ENCODE data around the gene TBC1D19.
"Not testable (repeated sequence)": the region's sequence is repeated elsewhere in the genome, so short reads cannot be mapped to it uniquely, and the experiment has no call there.

TBC1D19 gene

DNA sequence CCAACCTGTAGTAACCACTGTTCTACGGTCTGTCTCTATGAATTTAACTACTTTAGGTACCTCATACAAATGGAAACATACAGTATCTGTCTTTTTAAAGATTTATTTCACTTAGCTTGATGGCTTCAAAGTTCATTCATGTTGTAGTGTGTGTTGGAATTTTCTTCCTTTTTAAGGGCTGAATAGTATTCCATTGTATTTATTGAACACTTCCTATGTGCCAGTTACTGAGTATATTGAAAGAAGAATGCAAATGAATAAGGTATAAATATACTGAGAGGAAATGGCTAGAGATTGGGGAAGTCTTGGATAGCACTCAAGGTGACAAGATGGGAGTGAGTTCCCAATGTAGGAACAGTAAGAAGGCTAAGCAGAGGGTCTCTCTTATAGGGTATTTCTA is 17.3 kb downstream of the TBC1D19 start:
- no peak for DNase-seq

DNA sequence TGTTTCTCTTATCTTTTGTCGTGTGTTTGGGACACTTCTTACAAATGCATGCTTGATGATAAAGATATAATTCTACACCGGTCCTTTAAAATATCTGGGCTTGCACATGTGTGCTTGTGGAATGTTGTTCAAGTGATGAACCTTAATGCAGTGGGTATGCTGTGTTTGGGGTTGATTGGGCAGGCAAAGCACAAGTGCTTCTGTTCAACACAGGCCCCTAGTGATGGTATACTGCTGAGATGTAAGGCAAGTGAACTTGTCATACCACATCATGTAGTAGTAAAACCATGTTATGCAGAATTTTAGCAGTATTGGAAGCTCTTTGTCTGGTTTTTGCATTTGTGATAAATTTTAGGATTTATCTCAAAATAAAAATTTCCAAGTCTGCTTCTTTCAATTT is 23.9 kb downstream of the TBC1D19 start:
- no peak for DNase-seq

DNA sequence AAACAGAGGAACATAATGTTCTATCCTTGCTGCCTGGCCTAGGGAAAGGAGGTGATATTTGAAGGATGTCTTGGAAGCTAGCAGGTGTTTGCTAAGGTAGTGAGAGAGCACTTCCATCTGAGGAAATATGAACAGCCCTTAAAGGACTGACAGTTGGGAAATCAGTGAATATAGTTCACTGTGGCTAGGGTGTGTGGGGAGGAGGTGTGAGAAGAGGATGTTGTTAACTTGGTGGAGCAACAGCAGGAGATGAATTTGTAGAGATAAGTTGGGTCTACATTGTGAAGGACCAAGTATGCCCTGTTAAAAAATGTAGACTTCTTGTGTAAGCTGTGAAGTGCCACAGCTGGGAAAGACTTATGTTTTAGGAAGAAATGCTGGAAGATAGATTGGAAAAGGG is 25.5 kb downstream of the TBC1D19 start:
- no peak for DNase-seq

DNA sequence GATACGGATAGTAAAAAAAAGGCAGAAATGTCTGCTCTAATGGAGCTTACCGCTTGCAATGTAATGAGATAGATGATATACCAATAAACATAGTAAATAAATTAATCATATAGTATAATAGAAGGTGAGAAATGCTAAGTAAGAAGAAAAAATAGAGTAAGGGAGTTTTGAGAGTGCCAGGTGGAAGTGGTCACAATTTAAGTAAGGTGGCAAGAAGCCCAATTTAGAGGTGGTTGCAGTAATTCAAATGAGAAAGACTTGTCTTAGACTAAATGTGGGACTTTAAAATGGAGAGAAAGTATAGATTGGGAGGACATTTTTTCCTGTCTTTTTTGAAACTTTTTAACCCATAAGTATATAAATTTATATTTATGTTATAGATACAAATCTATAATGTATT is 26.0 kb downstream of the TBC1D19 start:
- no peak for DNase-seq

DNA sequence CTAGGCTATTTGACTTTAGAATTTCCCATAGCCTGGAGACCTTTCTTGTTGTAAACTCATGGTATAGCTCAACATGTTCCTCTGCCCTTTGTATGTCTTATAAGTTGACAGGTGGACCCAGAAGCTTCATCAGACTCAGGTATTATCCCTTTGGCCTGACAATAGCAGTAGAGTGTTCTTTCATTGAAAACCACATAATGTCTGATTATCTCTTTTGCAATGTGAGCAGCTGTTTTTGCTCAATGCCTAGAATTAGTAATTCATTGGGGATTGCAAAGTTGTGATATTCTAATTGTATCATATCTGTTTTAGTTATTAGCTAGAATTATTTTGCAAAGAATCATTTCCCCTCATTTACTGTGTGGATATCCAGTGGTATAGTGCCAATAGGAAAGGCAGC is 27.5 kb downstream of the TBC1D19 start:
- no peak for DNase-seq

DNA sequence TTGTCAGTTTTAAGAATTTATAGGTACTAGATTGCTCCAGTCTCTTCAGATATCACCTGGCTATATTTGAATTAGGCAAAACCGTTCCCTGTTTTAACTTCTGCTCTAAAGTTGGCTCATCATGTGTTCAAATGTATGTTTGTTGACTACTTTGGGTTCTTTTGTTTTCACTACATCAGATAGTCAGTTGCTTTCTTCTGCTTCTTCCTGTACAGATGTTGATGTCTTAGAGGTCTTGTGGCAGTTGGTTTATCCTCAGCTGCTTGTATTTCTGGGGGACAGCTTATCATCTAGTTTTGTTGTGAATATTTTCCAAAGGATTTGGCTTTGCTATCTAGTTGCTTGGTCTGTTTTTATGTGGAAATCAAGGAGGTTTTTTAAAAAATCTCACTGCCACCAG is 28.0 kb downstream of the TBC1D19 start:
- DNase-seq: no peak

DNA sequence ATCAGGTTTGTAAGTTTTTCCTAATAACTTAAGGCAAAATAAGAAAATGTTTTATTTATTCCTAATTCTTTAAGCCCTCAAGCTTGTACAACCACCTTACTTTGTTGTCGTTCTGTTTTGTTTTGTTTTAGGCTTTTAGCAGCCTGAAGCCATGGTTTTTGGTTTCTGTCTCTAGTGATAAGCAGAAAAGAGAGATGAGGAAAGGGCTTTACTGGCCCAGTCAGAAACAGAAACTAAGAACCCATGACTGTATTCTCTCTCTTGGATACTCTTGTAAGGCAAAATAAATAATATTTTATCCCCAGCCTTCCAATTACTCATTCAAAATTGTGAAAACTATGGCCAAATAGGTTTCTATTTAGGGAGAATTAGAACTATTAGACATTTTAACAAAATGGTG is 29.4 kb downstream of the TBC1D19 start:
- no peak for DNase-seq

DNA sequence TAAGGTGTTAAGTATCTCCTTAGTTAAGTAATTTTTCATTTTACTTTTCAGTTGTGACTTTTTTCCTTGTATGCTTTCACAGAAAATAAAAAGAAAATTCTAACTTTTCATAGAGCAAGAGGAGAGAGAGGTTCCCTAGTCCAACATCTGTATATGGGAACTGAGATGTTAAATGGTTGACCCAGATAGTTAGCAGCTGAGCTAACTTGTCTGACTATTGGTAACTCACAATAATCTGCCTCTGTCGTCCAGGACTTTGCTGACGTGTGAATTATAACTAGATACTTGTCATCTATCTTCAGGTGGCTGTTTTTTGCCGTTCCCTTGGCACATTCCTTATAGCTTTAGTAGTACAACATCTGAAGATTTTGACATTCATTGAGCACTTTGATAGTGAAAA is 29.9 kb downstream of the TBC1D19 start:
- DNase-seq: no peak

DNA sequence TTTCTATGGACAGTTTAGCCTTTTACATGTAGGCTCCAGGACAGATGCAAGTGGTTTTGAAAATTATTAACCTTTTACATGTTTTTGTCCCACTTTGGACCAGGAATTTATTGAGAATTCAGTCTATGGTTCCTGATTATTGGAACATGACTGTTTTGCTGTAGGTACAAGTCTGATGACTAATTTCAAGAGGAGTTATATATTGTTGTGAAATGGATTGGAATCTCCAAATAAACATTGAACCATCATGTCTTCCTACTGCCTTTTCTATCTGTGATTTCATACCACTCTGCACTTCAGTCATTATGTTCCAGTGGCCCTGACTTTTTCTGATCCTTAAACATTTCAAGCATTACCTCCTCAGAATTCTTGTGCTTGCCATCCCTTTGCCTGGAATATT is 35.9 kb downstream of the TBC1D19 start:
- DNase-seq: no peak

DNA sequence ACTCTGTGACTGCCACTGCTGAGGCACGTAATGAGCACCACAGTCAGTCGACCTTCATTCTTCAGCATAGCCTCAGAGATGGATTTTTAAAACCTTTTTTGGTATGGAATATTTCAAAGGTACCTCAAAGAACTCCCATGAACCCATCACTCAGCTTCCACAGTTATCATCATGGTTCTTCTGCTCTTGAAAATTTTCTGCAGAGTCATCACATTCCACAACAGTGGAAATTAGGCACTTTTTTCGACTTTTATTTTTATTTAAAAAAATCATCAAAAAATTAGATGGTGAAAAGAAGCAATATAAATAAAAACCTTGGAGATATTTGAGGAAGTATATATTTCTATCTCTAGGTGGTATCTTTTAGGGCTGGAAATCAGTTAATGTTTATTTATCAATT is 37.5 kb downstream of the TBC1D19 start:
- DNase-seq: no peak

DNA sequence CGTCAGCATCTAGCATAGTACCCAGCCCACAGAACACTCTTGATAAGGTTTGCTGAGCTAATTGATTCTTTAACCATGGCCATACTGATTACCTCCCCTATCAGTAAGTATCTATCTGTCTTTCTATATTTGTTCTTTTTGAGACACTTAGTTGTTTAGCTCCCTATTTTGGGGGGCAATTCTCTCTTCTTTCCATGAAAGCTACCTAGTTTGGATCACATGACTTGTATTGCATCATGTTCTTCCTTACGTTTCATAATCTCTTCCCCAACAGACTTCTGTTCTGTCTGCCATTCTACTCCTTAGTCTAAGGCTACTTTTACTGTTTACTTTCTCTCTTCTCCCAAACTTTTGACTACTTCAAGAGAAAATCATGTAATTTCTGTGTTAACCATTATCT is 39.0 kb downstream of the TBC1D19 start:
- DNase-seq: no peak

DNA sequence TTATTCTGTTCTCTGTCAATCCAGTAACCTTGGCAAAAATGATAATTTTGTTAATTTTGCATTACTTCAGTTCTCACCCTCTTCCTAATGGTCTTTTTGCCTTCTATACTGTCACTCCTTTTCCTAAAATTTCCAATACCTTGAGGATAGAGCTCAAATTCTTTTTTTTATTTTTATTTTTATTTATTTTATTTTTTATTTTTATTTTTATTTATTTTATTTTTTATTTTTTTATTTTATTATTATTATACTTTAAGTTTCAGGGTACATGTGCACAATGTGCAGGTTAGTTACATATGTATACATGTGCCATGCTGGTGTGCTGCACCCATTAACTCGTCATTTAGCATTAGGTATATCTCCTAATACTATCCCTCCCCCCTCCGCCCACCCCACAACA is 42.8 kb downstream of the TBC1D19 start:
- DNase-seq: not testable (repeated sequence)

DNA sequence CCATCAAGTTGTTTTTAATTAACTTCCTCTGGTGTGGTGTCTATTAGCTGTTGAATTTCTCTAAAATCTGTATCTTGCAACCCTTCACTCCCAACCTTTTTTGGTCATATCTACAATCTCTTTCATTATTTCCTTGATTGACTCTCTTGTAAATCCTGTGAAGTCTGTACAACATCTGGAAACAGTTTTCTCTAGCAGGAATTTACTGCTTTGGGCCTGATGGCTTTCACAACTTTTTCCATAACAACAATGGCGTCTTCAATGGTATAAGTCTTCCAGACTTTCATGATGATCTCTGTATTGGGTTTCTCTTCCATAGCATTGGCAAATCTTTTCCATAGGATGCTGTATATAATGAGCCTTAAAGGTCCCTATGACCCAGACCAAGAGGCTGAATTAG is 49.0 kb downstream of the TBC1D19 start:
- no peak for DNase-seq

DNA sequence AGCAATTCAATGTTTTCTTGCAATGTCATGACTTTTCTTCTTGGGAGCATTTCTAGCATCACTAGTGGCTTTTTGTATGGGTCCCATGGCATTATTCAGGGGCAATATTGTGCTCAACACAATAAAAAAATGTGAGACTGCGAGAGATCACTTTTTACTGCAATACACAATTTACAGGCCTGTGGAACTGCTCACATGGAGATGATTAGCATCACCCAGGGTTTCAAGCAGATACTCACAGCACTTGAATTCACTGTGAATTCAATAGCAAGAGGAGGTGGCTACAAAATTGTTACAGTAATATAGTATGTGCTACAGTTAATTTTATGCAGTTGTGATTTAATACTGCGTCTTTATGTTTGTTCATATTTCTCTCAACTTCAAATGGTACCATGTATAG is 50.4 kb downstream of the TBC1D19 start:
- no peak for DNase-seq

DNA sequence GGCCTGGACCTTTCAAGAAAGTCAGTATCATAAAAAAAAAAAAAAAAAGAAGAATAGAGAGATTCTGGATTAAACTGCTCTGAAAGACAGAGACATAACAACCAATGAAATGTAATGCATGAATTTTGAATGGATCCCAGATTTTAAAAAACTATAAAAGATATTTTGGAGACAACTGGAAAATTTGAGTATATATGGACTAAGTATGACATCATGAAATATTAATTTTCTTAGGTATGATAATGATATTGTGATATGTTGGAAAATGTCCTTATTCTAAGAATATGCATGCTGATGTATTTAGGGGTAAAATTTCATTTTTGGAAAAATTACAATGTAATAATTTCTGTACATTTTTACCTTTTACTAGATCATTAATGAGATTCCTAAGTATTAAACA is 52.6 kb downstream of the TBC1D19 start:
- no peak for DNase-seq

DNA sequence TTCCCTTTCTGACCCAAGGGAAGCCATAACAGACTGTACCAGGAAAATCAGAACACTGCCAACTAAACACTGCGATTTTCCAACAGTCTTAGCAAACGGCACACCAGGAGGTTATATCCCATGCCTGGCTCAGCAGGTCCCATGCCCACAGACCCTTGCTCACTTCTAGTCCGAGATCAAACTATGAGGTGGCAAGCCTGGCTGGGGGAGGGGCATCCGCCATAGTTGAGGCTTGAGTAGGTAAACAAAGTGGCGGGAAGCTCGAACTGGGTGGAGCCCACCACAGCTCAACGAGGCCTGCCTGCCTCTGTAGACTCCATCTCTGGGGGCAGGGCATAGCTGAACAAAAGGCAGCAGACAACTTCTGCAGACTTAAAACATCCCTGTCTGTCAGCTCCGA is 56.8 kb downstream of the TBC1D19 start:
- not testable (repeated sequence) for DNase-seq

DNA sequence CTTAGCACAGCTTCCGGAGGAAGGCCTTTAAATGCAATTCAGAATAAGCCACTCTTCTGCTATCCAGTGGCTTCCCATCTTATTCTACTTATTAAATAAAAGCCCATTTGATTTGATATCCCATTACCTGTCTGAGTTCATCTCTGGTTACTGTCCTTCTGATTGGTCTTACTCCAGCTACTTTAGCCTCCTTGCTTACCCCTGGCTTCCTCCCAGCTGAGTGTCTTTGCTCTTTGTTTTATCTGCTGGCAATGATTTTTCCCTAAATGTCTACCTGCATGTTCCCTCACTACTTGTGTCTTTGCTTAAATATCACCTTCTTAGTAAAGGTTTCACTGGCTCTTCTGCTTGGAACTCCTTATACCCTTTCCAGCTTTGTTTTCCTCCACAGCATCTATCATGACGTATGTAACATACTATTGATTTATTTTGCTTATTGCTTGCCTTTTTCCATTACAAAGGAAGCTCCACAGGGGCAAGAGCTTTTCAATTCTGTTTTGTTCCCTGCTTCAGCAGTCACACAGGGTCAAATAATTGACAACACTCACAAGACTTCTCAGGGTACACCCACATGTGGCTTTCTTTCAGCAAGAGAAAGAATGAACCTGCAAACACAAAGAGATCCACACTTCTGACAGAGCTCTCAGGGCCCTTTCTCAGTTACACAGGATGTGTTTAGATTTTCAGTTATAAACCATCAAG is 63.8 kb downstream of the TBC1D19 start:
- DNase-seq: no peak

DNA sequence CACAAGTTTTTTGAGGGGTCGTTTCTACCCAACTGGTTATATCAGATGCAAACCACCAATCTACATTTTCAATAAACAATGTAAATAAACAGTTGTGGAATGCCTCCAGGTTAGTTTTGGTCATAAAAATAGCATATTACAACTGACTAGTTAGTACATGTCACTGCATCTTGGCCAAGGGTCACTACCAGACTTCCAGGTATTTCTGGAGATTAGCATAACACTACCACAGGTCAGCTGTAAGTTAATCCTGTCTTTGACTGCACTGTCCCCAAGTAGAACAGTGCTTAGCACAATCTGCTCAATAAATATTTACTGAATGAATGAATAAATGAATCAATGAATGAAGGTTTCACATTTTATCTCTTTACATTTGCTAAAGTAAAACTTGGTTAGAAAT is 64.4 kb downstream of the TBC1D19 start:
- DNase-seq: no peak

DNA sequence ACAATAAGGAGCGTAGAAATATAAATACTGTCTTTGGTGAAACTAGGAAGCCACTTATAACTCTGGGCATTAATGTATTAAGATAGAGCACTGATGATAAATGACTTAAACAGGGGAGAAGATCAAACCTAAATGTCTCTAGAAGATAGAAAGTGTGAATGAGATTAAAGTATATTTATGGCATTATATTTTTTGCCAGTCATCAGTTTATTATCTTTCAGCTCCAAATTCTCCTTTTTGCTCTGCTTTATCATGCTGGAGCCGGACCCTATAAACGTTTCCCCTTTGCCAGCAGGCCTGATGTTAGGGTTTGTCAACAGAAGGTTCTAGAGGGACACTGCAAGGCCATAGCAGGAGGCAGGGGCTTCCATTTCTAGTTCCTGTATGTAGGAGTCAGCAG is 76.4 kb downstream of the TBC1D19 start:
- DNase-seq: no peak

DNA sequence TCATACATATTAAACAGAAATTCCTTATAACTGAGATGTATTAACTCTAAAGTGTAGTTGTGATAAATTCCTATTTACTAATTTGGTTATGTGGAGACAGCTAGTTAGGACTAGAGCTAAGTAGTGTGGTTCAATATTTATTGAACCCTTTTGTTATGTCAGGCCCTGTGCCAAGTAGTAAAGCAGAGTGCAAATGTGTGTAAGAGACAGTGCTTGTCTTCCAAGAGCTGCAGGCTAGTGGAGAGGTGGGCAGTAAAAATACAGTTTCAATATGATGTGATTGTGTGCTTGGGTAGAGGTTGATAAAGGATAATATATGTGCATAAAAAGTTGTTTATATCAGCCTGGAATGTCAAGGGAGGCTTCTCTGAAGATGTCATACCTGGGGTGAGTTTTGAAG is 80.0 kb downstream of the TBC1D19 start:
- no peak for DNase-seq

DNA sequence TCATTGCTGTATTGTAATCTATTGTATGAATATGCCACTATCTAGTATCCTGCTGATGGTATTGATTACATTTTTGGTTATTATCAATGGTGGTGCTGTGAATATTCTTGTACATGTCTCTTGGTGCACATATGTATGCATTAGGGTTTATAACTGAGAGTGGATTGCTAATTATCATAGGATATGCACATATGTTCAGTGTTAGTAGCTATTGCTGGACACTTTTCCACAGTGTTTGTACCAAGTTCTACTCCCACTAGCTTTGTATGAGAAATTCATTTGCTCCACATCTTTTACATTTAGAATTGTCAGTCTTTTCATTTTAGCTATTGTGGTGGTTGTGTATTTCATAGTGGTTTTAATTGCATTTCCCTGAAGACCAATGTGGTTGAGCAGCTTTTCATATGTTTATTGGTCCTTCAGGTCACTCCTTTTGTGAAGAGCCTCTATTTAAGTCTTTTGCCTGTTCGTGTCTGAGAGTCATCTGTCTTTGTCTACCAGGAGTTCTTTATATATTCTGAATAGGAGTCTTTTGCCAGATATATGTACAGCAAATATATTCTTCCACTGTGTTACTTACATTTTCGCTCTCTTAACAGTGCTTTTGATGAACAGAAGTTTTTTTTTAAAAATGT is 87.1 kb downstream of the TBC1D19 start:
- no peak for DNase-seq

DNA sequence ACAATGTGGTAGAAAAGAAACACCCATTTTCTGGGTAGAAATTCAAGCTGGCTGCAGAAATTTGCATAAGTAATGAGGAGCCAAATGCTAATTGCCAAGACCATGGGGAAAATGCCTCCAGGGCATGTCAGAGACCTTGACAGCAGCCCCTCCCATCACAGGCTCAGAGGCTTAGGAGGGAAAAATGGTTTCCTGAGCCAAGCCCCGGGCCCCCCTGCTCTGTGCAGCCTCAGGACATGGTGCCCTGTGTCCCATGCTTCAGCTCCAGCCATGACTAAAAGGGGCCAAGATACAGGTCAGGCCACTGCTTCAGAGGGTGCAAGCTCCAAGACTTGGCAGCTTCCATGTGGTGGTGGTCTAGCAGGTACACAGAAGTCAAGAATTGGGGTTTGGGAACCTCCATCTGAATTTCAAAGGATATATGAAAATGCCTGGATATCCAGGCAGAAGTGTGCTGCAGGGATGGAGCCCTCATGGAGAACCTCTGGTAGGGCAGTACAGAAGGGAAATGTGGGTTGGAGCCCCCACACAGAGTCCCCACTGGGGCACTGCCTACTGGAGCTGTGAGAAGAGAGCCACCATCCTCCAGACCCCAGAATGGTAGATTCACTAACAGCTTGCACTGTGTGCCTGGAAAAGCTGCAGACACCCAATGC is 95.3 kb downstream of the TBC1D19 start:
- not testable (repeated sequence) for DNase-seq

DNA sequence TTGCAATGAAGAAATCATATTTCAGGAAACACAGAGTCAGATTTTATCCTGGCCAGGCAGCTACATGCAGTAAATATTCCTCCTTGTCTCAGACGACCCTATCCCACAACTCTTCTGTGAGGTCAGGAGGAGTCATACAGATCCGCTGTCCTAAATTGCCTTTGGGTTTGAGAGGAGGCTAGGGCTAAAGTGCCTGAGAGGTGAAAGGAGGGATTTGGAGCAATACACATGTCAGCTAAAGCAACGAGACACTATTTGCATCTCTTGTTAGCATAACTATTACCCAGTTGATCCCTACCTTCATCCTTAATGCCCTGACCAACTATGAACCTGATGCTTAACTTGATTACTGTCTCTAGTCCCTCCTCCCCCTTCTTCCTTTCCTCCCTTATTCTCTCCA is 98.6 kb downstream of the TBC1D19 start:
- no peak for DNase-seq

DNA sequence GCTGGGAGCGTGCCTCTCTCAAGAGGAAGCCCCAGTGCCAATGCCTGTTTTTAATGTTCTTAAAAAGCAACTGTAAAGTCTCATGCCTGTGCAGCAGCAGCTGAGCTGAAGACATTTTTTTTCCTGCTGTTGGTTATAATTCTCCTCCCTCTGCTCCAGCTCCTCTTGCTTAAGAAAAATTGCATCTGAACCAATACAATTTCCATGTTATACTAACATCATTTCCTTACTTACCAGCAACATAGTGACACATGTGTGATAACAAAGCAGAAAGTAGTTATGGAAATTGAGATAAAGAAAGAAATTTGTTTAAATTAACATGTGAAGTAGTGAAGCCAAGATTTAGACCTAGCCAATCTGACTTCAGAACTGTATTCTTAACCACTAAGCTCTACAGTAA is 101.4 kb downstream of the TBC1D19 start:
- DNase-seq: no peak

DNA sequence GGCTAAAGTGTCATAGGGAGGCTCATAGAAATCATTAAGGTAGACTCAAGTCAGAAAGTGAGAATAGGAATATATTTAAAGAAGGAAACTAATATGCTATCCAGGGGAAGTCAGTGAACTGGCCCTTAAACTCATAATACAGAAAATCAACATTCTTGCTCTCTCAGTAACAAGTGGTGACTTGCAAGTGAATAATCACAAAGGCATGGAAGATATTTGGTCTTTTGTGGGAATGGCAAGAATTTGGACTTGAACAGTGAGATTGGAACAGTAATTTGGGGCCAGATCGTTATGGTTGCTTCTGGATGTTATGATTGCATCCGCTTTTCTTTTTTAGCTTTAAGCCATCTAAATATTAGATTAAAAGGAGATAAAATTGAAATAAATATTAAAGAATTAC is 103.8 kb downstream of the TBC1D19 start:
- DNase-seq: no peak

Measured in stimulated activated CD4-positive, alpha-beta T cell treated with anti-CD3 and anti-CD28 coated beads, Interleukin-12 subunit alpha, Interleukin-12 subunit beta, amount 100 ng/mL, for 4 hours (primary cell).